KBM-7 (cell line): ENCODE measurements around the gene PTOV1.

Experiments used
- DNase-seq: peaks from one replicate; pipeline ENCODE4 v3.0.0-alpha.2; 2015
- in situ Hi-C: fragments of 300-500 bp; cut with MboI; formaldehyde crosslinking; loops from 2 replicates; pipeline ENCODE4 v1.14.3; 2020; ENCODE audit warnings: low sequenced_read_pairs, low pct_unique_long_range_greater_than_20kb, mixed read lengths

The PTOV1 gene

GRCh38 chr19:49896863-49897621 is 46.1 kb downstream of the PTOV1 start, which contains the start of gene IL4I1:
IL4I1 (minus strand) TSS chr19:49896887; CDS start chr19:49896160, 727 bp downstream.
- peak; percentile 73 for DNase-seq
- in situ Hi-C loops: no loop called here

DNA sequence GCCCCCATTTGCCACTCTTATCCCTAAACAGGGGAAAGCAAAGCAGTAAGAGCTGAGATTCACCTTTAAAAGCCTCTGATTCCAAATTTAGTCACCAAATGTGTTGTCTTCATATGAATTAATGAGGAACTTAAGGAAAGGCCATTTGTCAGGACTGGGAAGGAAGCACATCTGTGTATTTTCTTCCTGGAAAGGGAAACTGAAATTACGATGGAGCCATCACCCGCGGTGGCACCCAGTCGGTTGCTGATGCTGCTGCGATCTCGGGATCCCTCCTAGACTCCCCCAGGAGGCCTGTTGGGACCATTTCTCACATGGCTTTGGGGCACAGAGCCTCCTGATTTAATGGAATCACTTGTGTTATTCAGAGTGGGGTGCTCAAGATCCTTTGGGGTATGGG is 53.2 kb downstream of the PTOV1 start:
- DNase-seq: no peak
- in situ Hi-C loops: no loop called here

DNA sequence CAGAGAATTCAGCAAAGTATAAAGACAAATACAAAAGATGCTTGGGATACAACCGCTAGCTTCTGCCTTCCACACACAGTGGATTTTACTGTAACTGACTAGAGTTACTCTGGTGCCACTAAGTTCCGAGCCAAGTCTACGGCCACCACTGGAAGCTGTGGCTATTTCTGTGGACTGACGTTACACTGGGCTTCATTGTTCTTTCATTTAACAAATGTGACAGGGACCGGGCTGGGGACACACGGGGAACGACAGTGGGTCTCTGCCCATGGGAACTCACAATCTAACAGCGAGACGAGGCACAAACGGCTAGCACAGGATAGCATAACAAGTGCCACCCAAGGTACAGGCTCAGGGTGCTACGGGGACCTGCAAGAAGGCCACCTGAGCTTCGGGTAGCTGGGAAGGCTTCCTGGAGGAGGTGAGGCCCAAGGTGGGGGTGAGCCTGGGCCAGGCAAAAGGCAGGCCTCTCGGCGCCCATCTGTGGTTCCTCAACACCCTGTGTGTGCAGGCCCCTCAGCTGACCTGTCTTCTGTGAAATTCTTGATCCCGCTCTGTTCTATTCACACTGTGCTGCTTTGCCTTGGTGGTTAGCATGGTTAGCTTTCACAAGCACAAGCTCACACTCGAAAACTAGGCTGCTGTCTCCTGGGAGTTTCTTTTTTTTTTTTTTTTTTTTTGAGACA is 56.1 kb downstream of the PTOV1 start:
- DNase-seq: no peak
- in situ Hi-C loops: no loop called here

- in situ Hi-C loops: no loop called here
- no peak for DNase-seq
These were observed 56.9 kb downstream of the PTOV1 start for GRCh38 chr19:49907745-49908446.

DNA sequence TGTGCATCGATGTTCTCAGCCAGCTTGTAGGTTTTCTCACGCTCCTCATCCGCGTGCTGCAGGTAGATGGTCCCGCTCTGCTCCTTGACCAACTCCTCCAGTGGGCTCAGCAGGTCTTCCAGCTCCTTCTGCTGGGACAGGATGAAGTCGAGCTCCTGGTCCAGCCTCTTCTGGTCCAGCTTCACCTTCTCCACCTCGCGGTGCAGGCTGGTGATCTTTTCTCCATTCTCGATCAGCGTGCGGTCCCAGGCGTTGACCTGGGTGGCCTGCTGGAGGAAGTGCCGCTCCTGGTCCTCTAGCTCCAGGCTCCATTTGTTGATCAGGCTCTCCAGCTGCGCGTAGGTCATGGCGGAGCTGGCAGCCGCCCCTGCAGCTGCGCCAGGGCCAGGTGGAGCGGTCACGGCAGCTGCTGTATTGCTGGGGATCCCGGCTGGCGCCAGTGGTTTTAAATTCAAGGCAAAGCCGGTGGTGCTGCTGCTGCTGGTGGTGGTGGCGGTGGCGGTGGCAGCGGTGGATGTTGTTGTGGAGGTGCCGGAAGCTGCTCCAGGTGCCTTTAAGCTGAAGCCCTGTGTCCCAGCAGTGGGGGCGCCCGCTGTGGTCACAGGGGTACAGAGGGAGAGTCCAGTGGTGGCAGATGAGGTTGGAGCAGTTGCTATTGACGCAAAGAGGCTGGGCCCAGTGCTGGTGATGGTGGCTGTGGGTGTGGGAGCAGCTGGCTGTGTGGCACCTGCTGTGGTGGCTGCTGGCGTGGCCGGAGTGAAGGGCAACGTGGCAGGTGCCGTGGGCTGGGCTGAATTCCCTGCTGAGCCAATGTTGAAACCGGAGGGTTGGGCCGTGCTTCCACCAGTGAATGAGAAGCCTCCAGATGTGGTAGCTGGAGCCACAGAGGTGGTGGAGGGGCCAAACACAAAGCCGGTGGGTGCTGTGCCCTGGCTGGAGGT is 57.8 kb downstream of the PTOV1 start:
- no peak for DNase-seq
- in situ Hi-C loops: no loop called here

- DNase-seq: no peak
- in situ Hi-C loops: no loop called here
These were observed 59.2 kb downstream of the PTOV1 start for GRCh38 chr19:49910179-49910578.
